Common myeloid progenitor, CD34-positive (primary cell): Measurements from ENCODE around the gene FAF1.

Experiments used
- CTCF ChIA-PET: fragments of 350-600 bp; sonication (Branson Sonifier 250); formaldehyde crosslinking; loops from one replicate; lab custom pipeline; 2021; ENCODE audit warnings: antibody characterized with exemption; lab: Charles Lee
- POLR2A ChIA-PET: fragments of 350-600 bp; sonication (Branson Sonifier 250); formaldehyde crosslinking; loops from one replicate; lab custom pipeline; 2021; ENCODE audit warnings: antibody characterized with exemption; lab: Charles Lee
- DNase-seq, 3 donors: peaks; one replicate each; pipeline versions ENCODE4 v3.0.0 to v3.0.0-alpha.2; 2013
- H3K27ac ChIP-seq, 2 experiments: 1 replicate in 1 of 2; 2 replicates in 1 of 2; pipeline ENCODE4 v1.7.0; 2013; ENCODE audit warnings: inconsistent platforms in 2 of 2, low read length in 2 of 2, mild to moderate bottlenecking in 2 of 2, low read depth in 1 of 2, moderate library complexity in 1 of 2; ENCODE audit not compliant: severe bottlenecking in 2 of 2, insufficient read depth in 1 of 2, poor library complexity in 1 of 2
- H3K27me3 ChIP-seq, 5 experiments: replicated peaks in 2 of 5; 1 replicate in 3 of 5; 2 replicates in 2 of 5; pipeline versions ENCODE4 v1.6.1 to v1.7.0; 2013; ENCODE audit warnings: low read length in 4 of 5, mild to moderate bottlenecking in 2 of 5, moderate library complexity in 2 of 5, inconsistent platforms in 1 of 5; ENCODE audit not compliant: insufficient read depth in 5 of 5, control insufficient read depth in 4 of 5
- H3K36me3 ChIP-seq, 4 experiments: 1 replicate in 2 of 4; 2 replicates in 2 of 4; pipeline versions ENCODE4 v1.6.1 to v1.7.0; 2013; ENCODE audit warnings: low read length in 3 of 4, control low read depth in 1 of 4, mild to moderate bottlenecking in 1 of 4; ENCODE audit not compliant: control insufficient read depth in 4 of 4, insufficient read depth in 4 of 4
- H3K4me1 ChIP-seq, 4 experiments: 1 replicate in 3 of 4; 2 replicates in 1 of 4; pipeline versions ENCODE4 v1.6.1 to v1.7.1; 2013; ENCODE audit warnings: low read length in 3 of 4, mild to moderate bottlenecking in 3 of 4, control low read depth in 1 of 4, inconsistent platforms in 1 of 4, moderate library complexity in 1 of 4; ENCODE audit not compliant: control insufficient read depth in 4 of 4, insufficient read depth in 4 of 4; ENCODE audit errors: control extremely low read depth in 1 of 4
- H3K4me3 ChIP-seq, 7 experiments: 1 replicate in 4 of 7; 2 replicates in 3 of 7; pipeline versions ENCODE4 v1.5.1 to v1.7.0; 2013; ENCODE audit warnings: mild to moderate bottlenecking in 7 of 7, low read length in 6 of 7, moderate library complexity in 6 of 7, inconsistent platforms in 2 of 7, low read depth in 2 of 7, control low read depth in 1 of 7; ENCODE audit not compliant: insufficient read depth in 4 of 7, control insufficient read depth in 1 of 7; ENCODE audit errors: extremely low read depth in 1 of 7
- H3K9me3 ChIP-seq, 5 experiments: 1 replicate in 4 of 5; 2 replicates in 1 of 5; pipeline versions ENCODE4 v1.6.1 to v1.7.1; 2013; ENCODE audit warnings: low read length in 4 of 5, mild to moderate bottlenecking in 2 of 5, inconsistent platforms in 1 of 5, low read depth in 1 of 5, moderate library complexity in 1 of 5; ENCODE audit not compliant: control insufficient read depth in 4 of 5, insufficient read depth in 2 of 5; ENCODE audit errors: control extremely low read depth in 1 of 5
- WGBS: methylation state at CpG from one replicate; pipeline ENCODE4 v1.1.5; 2013; ENCODE audit not compliant: insufficient coverage; 5-methylcytosine and 5-hydroxymethylcytosine counted together

Gene FAF1

DNA sequence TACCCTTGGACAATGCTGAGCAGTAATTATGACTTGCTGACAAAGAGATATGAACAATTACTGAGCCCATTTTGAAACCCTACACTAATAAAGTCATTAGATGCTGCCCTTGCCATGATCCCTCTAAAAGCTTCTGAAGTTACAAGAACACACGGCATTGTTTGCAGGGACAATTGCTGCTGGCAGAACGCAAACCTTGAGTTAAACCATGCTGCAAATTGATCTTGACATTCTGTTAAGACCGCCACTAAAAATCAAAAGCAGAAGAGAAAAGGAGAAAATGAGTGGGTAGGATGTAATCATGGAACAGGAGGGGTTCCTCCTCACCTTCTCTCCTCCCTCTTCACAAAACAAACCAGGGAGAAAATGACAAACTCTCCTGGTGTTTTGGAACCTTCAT, 400.6 kb downstream of the FAF1 start:
- WGBS: 100% methylated on average over 1 of the region's 3 CpGs
- H3K4me3 ChIP-seq: no peak overlapping the region
- H3K4me1 ChIP-seq: no peaks in the 10 kb centered on the region
- H3K27ac ChIP-seq: no peak overlapping the region
- H3K27me3 ChIP-seq: no peaks in the 10 kb centered on the region
- H3K9me3 ChIP-seq: no peaks in the 10 kb centered on the region
- ChIA-PET POLR2A (no interaction called here), CTCF (no interaction called here)
- H3K36me3 ChIP-seq: peaks cover 0 to 16% (median 10%) of the 10 kb centered on the region in 4 experiments
- no peak for DNase-seq

DNA sequence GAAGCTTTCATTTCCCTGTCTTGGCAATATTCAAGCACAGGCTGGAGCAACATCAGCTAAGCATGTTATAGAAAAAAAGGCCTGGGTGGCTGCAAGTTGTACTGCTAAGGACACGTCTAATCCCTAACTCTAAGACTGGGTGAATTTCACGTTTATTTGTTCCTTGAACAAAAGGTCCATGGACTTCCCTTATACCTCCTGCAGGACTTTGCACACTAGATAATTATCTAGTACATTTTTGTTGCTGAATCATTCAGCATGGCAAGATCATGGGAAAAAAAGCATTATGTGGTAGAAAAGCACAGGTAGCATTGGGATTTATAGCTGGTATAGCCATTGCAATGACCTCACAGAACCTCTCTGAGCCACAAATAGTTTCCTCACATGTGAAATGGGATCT, 406.1 kb downstream of the FAF1 start:
- H3K9me3 ChIP-seq: no peaks in the 10 kb centered on the region
- ChIA-PET CTCF (interaction anchor here (1.0 kb wide), 1 partner anchor 8 kb away, joined by 3 read pairs; no protein-coding TSS in a partner anchor), POLR2A (no interaction called here)
- no peak overlapping the region for H3K27ac ChIP-seq
- H3K4me1 ChIP-seq: no peaks in the 10 kb centered on the region
- no peak for DNase-seq
- no peaks in the 10 kb centered on the region for H3K27me3 ChIP-seq
- 100% methylated on average over 1 of the region's 2 CpGs for WGBS
- H3K4me3 ChIP-seq: no peak overlapping the region
- H3K36me3 ChIP-seq: no peaks in the 10 kb centered on the region

DNA sequence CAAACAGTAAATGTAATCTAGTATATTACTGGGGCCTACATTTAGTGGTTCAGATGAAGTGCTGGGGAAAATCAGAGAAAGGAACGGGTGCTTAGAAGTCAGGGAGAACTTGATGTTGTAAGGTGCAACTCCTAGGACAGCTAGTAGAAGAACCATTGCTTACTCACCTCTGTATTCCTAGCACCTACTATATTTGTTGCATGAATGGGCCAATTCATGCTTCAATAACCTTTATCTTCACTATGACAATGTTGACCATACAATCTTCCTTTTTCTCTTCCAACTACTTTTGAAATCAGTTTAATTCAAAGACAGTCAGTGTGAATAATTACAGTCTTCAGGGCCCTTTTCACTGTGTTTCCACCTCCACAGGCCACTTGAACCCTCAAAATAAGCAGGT, 411.8 kb downstream of the FAF1 start:
- H3K9me3 ChIP-seq: no peaks in the 10 kb centered on the region
- no peaks in the 10 kb centered on the region for H3K27me3 ChIP-seq
- no CpG with 5 or more reads among the region's 1 CpG for WGBS
- CTCF ChIA-PET: no interaction called here
- no peak overlapping the region for H3K4me3 ChIP-seq
- peaks cover 0 to 2% (median 0%) of the 10 kb centered on the region in 4 experiments for H3K36me3 ChIP-seq
- H3K27ac ChIP-seq: no peak overlapping the region
- no peak for DNase-seq
- POLR2A ChIA-PET: no interaction called here
- no peaks in the 10 kb centered on the region for H3K4me1 ChIP-seq

DNA sequence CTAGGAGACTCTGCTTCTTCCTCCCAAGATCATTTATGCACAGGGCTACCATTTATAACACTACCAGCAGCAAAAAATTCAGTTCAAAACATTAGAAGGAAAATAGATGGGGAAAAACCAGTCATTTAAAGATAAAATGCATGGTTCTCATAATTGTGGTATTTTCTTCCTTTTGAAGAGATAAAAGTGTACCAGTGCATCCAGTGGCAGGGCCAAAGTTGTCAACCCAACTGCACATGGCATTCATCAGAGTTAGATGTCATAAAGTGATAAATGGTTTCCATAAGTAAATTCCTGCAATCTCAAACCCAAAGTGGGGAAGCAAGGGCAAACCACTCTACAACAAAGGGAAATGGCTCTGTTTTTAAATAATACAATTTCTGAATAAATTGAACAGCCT, 417.7 kb downstream of the FAF1 start:
- CTCF ChIA-PET: no interaction called here
- no peak overlapping the region for H3K4me3 ChIP-seq
- POLR2A ChIA-PET: no interaction called here
- DNase-seq: no peak
- H3K4me1 ChIP-seq: no peaks in the 10 kb centered on the region
- H3K27me3 ChIP-seq: no peaks in the 10 kb centered on the region
- no peak overlapping the region for H3K27ac ChIP-seq
- peaks cover 0 to 5% (median 3%) of the 10 kb centered on the region in 4 experiments for H3K36me3 ChIP-seq
- peaks cover 0 to 1% (median 0%) of the 10 kb centered on the region in 5 experiments for H3K9me3 ChIP-seq

DNA sequence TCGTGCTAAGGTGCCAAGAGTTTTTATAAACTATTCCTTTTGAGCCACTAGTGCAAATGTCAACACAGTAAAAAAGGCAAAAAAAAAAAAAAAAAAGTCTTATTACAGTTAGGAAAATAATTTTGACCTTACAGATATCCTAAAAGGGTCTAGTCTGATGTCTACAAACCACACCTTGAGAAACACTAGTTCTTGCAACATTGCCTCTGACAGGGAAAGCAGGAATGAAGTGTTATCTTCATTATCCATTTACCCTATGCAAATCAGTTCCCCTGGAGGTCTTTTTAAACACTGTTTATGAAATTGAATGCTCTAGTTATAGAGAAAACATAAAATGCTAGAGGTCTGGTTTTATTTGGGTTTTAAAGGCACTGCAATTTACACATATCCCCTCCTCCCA, 421.6 kb downstream of the FAF1 start:
- ChIA-PET CTCF (no interaction called here), POLR2A (no interaction called here)
- Histone ChIP-seq H3K27me3 (no peaks in the 10 kb centered on the region), H3K4me3 (no peak overlapping the region), H3K36me3 (peaks cover 3 to 7% (median 5%) of the 10 kb centered on the region in 4 experiments), H3K4me1 (no peaks in the 10 kb centered on the region), H3K9me3 (peaks cover 0 to 1% (median 0%) of the 10 kb centered on the region in 5 experiments), H3K27ac (no peak overlapping the region)
- WGBS: no CpG with 5 or more reads among the region's 1 CpG
- DNase-seq: no peak

DNA sequence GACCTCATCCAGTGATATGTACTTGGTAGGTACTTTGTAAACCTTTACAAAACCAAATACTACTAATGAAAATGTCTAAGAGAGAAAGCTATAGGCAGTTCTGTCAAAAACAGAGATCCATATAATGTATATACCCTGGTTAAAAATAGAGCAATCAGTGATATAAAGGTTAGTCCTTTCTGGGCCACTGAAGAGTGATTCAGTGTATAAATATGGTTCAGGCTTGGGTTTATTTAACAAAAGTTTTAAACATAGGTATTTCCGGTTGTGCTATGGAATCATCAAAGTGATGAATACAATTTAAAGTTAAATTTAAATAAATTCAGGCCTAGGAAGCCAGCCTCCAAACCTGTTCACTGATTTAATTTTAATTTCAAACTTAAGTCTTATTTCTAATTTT, 428.5 kb downstream of the FAF1 start:
- ChIA-PET POLR2A (interaction anchor here (0.5 to 0.6 kb wide), 2 partner anchors 12 to 78 kb away, joined by 3 read pairs; no protein-coding TSS in a partner anchor), CTCF (no interaction called here)
- H3K4me3 ChIP-seq: no peak overlapping the region
- H3K27me3 ChIP-seq: no peaks in the 10 kb centered on the region
- no peaks in the 10 kb centered on the region for H3K9me3 ChIP-seq
- no peak for DNase-seq
- H3K4me1 ChIP-seq: no peaks in the 10 kb centered on the region
- WGBS: no CpG with 5 or more reads among the region's 1 CpG
- H3K36me3 ChIP-seq: peaks cover 3 to 5% (median 3%) of the 10 kb centered on the region in 4 experiments
- H3K27ac ChIP-seq: no peak overlapping the region

DNA sequence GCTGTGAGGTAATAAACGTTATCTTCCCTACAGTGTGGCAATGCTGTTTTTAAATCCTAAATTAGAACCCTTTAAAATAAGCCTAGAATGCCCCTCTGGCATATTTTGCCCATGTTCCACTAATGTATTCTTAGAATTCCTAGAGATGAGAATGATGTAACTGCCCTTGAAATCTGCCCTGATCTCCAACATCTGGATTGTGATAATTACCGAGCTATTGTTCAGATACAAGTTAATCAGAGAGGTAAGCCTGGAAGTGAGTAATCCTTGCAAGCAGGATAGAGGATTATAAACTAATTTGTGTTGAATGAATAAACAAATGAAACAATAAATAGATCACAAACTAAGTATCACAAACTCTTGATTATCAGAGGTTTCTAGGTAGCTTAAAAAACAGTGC, 429.0 kb downstream of the FAF1 start:
- Histone ChIP-seq H3K9me3 (no peaks in the 10 kb centered on the region), H3K27me3 (no peaks in the 10 kb centered on the region), H3K27ac (no peak overlapping the region), H3K4me1 (no peaks in the 10 kb centered on the region), H3K4me3 (no peak overlapping the region), H3K36me3 (peaks cover 0 to 5% (median 3%) of the 10 kb centered on the region in 4 experiments)
- WGBS: 100% methylated on average over 1 of the region's 2 CpGs
- CTCF ChIA-PET: no interaction called here
- POLR2A ChIA-PET: interaction anchor here (0.5 to 0.7 kb wide), 2 partner anchors 10 to 12 kb away, joined by 3 read pairs; no protein-coding TSS in a partner anchor
- DNase-seq: no peak
